ENCODE results near the gene DDX47. TPM values are rescaled to one million over a fixed set of nuclear protein-coding genes. Genes with fewer than 3 reads are reported as not detected.

The DDX47 gene
- total RNA-seq, 2 donors from 2014 or later: 36.1 to 45.0 TPM

DNA sequence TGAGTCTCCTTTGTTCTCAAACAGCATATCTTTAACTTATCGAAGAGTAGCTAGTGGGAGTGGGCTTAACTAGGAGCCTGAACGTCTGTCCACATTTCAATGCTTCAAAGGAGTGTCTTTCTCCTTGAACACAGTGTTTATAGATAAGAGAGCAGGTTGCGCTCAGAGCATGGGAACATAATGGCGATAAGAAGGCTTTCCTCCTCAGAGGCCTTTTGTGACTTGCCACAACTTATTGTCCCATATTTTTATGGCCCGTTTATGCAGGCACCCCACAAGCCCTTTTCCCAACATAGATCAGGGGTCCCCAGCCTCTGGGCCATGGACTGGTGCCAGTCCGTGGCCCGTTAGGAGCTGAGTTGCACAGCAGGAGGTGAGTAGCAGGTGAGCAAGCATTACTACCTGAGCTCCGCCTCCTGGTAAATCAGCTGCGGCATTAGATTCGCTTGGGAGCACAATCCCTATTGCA is 2.6 kb upstream of the DDX47 start:
- intact Hi-C loops (cut with DNase I): no loop called here
- TF ChIP-seq, protein P1, sequence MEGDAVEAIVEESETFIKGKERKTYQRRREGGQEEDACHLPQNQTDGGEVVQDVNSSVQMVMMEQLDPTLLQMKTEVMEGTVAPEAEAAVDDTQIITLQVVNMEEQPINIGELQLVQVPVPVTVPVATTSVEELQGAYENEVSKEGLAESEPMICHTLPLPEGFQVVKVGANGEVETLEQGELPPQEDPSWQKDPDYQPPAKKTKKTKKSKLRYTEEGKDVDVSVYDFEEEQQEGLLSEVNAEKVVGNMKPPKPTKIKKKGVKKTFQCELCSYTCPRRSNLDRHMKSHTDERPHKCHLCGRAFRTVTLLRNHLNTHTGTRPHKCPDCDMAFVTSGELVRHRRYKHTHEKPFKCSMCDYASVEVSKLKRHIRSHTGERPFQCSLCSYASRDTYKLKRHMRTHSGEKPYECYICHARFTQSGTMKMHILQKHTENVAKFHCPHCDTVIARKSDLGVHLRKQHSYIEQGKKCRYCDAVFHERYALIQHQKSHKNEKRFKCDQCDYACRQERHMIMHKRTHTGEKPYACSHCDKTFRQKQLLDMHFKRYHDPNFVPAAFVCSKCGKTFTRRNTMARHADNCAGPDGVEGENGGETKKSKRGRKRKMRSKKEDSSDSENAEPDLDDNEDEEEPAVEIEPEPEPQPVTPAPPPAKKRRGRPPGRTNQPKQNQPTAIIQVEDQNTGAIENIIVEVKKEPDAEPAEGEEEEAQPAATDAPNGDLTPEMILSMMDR (IDR thresholded peaks at IDR 0.05): no peak
- no peaks in the 10 kb centered on the region for H3K27me3 ChIP-seq
- no peak overlapping the region for H3K27ac ChIP-seq
- H3K9ac ChIP-seq (ENCODE audit: low read depth in 2 of 2, low read length in 2 of 2): no peak overlapping the region
- no peak overlapping the region for H3K4me3 ChIP-seq
- no peaks in the 10 kb centered on the region for H3K9me3 ChIP-seq
- H3K4me1 ChIP-seq: peaks cover 15% of the 10 kb centered on the region
- no peaks in the 10 kb centered on the region for H3K36me3 ChIP-seq
- no peak for DNase-seq

DNA sequence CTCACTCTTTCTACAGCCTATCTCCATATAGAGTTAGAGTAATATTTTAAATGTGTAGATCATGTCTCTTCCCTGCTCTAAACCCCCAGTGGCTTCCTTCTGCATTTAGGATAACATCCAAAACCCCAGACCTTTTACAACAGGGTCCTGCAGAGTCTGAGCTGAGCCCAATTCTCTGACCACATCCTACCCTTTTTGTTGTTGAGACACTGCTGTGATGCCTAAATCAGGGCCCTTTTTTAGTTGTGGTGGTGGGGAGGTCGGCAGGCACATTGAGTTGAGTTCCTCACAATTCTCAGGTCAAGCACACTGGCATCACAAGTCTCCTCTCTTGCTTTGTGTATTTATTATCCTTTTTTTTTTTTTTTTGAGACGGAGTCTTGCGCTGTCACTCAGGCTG is 1.8 kb upstream of the DDX47 start:
- intact Hi-C loops (cut with DNase I): no loop called here
- no peak for DNase-seq
- Histone ChIP-seq H3K9me3 (no peaks in the 10 kb centered on the region), H3K4me1 (peaks cover 15% of the 10 kb centered on the region), H3K4me3 (no peak overlapping the region), H3K27ac (no peak overlapping the region), H3K36me3 (no peaks in the 10 kb centered on the region), H3K27me3 (no peaks in the 10 kb centered on the region), H3K9ac (ENCODE audit: low read depth in 2 of 2, low read length in 2 of 2) (no peak overlapping the region)
- TF ChIP-seq, protein P1 (IDR thresholded peaks at IDR 0.05): no peak

DNA sequence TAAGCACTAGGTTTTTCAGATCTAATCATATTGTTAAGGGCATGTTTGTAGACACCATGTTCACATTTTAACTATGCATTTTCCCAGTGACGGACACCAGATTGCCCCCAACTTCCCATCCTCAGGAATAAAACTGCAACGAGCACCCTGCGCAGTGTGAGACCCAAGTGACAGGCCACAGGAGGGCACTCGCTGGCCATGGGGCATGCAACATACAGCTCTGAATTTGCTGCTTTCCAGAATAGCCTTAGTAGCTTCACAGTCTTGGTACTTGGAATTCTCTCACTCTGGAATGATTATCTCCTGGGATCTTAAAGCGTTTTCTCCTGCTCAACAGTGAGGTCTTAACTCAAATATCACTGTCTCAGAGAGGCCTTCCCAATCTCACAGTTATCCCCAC is 972 bp upstream of the DDX47 start:
- no peak for DNase-seq
- no peak overlapping the region for H3K4me3 ChIP-seq
- no peak overlapping the region for H3K9ac ChIP-seq (ENCODE audit: low read depth in 2 of 2, low read length in 2 of 2)
- no peaks in the 10 kb centered on the region for H3K36me3 ChIP-seq
- H3K9me3 ChIP-seq: no peaks in the 10 kb centered on the region
- H3K27ac ChIP-seq: no peak overlapping the region
- intact Hi-C loops (cut with DNase I): no loop called here
- H3K4me1 ChIP-seq: peaks cover 19% of the 10 kb centered on the region
- H3K27me3 ChIP-seq: no peaks in the 10 kb centered on the region
- TF ChIP-seq, protein P1 (IDR thresholded peaks at IDR 0.05): no peak

DNA sequence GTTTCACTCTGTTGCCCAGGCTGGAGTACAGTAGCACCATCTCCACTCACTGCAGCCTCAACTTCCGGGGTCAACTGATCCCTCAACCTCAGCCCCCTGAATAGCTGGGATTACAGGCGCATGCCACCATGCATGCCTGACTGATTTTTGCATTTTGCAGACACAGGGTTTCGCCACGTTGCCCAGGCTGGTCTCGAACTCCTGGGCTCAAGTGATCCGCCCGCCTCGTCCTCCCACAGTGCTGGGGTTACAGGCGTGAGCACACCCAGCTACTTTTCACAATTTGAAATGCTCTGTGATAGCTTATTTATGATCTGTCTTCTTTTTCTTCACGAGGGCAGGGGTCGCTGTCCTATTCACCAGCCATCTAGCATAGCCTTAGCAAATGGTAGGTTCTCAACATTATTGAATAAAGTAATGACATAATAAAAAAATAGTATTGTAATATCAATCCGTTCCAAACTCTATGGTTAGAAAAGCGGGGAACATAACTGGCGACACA is 477 bp upstream of the DDX47 start:
- Histone ChIP-seq H3K27ac (no peak overlapping the region), H3K4me3 (no peak overlapping the region), H3K9ac (ENCODE audit: low read depth in 2 of 2, low read length in 2 of 2) (peak overlapping the region in 1 of 2 donors; percentile 98), H3K27me3 (no peaks in the 10 kb centered on the region), H3K4me1 (peaks cover 15% of the 10 kb centered on the region), H3K9me3 (no peaks in the 10 kb centered on the region), H3K36me3 (no peaks in the 10 kb centered on the region)
- intact Hi-C loops (cut with DNase I): no loop called here
- TF ChIP-seq, protein P1 (IDR thresholded peaks at IDR 0.05): no peak
- no peak for DNase-seq

DNA sequence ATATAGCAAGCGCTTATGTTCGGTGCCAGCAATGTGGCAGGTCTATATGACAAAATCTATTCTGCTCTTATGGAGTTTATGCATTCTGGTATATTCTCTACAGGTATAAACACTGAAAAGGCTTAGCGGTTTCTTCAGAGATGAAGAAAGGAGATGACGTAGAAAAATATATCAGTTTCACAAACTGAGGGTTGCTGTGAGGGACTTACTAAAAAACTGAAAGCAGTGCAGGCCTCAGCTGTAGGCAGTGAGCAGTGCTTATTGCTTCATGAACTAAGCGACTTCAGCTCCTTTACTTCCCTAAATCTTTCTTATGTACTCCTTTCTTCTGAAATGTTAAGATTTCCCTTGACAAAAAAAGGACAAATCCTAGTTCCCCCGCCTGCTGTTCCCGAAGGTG is 4.5 kb downstream of the DDX47 start:
- intact Hi-C loops (cut with DNase I): no loop called here
- H3K4me1 ChIP-seq: peaks cover 20% of the 10 kb centered on the region
- H3K27ac ChIP-seq: no peak overlapping the region

More for the DNA sequence above, 4.5 kb downstream of the DDX47 start:
- TF ChIP-seq, protein P1 (IDR thresholded peaks at IDR 0.05): no peak
- Histone ChIP-seq H3K9me3 (no peaks in the 10 kb centered on the region), H3K4me3 (no peak overlapping the region), H3K36me3 (no peaks in the 10 kb centered on the region), H3K27me3 (no peaks in the 10 kb centered on the region), H3K9ac (ENCODE audit: low read depth in 2 of 2, low read length in 2 of 2) (no peak overlapping the region)
- DNase-seq: no peak

Data from colonic mucosa (tissue), 4 donors.